Left lobe of liver (tissue), 2 donors: ENCODE data around the gene RUNX1. TPM values are rescaled to one million over a fixed set of nuclear protein-coding genes. Genes with fewer than 3 reads are reported as not detected.
A peak's percentile ranks its signal among the peaks of the same experiment; 100 is the strongest.

ENCODE experiments used
- ATAC-seq: fragments of 200-7000 bp; cut with Tn5 transposase; one replicate; pipeline ENCODE4 v1.9.1; 2020; ENCODE audit warnings: mild to moderate bottlenecking, moderate library complexity
- DNase-seq: peaks from one replicate; pipeline ENCODE4 v3.0.0-alpha.2; 2020; ENCODE audit warnings: low spot score
- total RNA-seq: library from RNA; stranded (reverse); gene quantifications from one replicate; pipeline ENCODE4 v1.2.1, GENCODE V29; 2021
- donor health status: DM: no; HTN: no; CAD: no; lungs with moderate emphysema.
- donor health status: DM: no; HTN: yes; CAD: no.

Gene RUNX1
- total RNA-seq, 1 donor from 2014 or later, result 4.3 TPM

GRCh38 chr21:34930971-34931370, 118.1 kb downstream of the RUNX1 start:
- DNase-seq (no peak), ATAC-seq (no peak)

GRCh38 chr21:34928637-34929036, 120.5 kb downstream of the RUNX1 start:
- ATAC-seq (no peak), DNase-seq (no peak)

- DNase-seq (no peak), ATAC-seq (no peak)
Measured at GRCh38 chr21:34927992-34928391, 121.1 kb downstream of the RUNX1 start.

GRCh38 chr21:34926803-34927467, 122.2 kb downstream of the RUNX1 start:
- DNase-seq (no peak), ATAC-seq (peak; percentile 91)

- ATAC-seq (no peak), DNase-seq (no peak)
Measured at GRCh38 chr21:34925597-34925996, 123.5 kb downstream of the RUNX1 start.

GRCh38 chr21:34924771-34925419, 124.2 kb downstream of the RUNX1 start:
- no peak for ATAC-seq

GRCh38 chr21:34924194-34924593, 124.9 kb downstream of the RUNX1 start:
- DNase-seq, result no peak
- ATAC-seq, result no peak

More at GRCh38 chr21:34924771-34925419, 124.2 kb downstream of the RUNX1 start:
- DNase-seq, result no peak

GRCh38 chr21:34923626-34924025, 125.5 kb downstream of the RUNX1 start:
- DNase-seq, result no peak
- ATAC-seq, result no peak

- no peak for DNase-seq
- ATAC-seq, result no peak
Measured at GRCh38 chr21:34923202-34923601, 125.9 kb downstream of the RUNX1 start.

GRCh38 chr21:34922479-34922878, 126.6 kb downstream of the RUNX1 start:
- ATAC-seq, result no peak
- no peak for DNase-seq

GRCh38 chr21:34921151-34921550, 128.0 kb downstream of the RUNX1 start:
- ATAC-seq (no peak), DNase-seq (no peak)

- ATAC-seq, result no peak
Measured at GRCh38 chr21:34919406-34919805, 129.7 kb downstream of the RUNX1 start.

GRCh38 chr21:34916446-34916845, 132.7 kb downstream of the RUNX1 start:
- ATAC-seq, result no peak
- no peak for DNase-seq

More at GRCh38 chr21:34919406-34919805, 129.7 kb downstream of the RUNX1 start:
- no peak for DNase-seq

- DNase-seq (no peak), ATAC-seq (no peak)
Measured at GRCh38 chr21:34915364-34915841, 133.7 kb downstream of the RUNX1 start.

- ATAC-seq (no peak), DNase-seq (no peak)
Measured at GRCh38 chr21:34914239-34914638, 134.9 kb downstream of the RUNX1 start.

GRCh38 chr21:34913811-34914210, 135.3 kb downstream of the RUNX1 start:
- no peak for DNase-seq
- no peak for ATAC-seq

GRCh38 chr21:34912022-34912945, 136.8 kb downstream of the RUNX1 start:
- no peak for DNase-seq
- no peak for ATAC-seq

- ATAC-seq, result no peak
- DNase-seq, result no peak
Measured at GRCh38 chr21:34911360-34911759, 137.7 kb downstream of the RUNX1 start.

GRCh38 chr21:34910396-34910795, 138.7 kb downstream of the RUNX1 start:
- ATAC-seq, result peak; percentile 83
- peak; percentile 81 for DNase-seq

- DNase-seq, result no peak
- peak; percentile 36 for ATAC-seq
Measured at GRCh38 chr21:34909492-34910292, 139.4 kb downstream of the RUNX1 start.
